Natural killer cell (primary cell): Measurements from ENCODE around the gene SMAD7. TPM values are rescaled to one million over a fixed set of nuclear protein-coding genes. Genes with fewer than 3 reads are reported as not detected.
A peak's percentile ranks its signal among the peaks of the same experiment; 100 is the strongest.

Experiments used
- ATAC-seq, 3 donors: fragments of 150-1000 bp in 2 of 3; fragments of 200-7000 bp in 1 of 3; cut with Tn5 transposase; 1 replicate in 1 of 3; 2 replicates in 2 of 3; pipeline ENCODE4 v1.10.0; 2021; ENCODE audit warnings: mild to moderate bottlenecking in 2 of 3, moderate library complexity in 2 of 3
- DNase-seq, 2 donors: peaks; one replicate each; pipeline versions ENCODE4 v3.0.0 to v3.0.0-alpha.2; 2013 to 2021; ENCODE audit warnings: mixed read lengths in 1 of 2
- H3K27ac ChIP-seq: one replicate; pipeline ENCODE4 v1.5.1; 2013; ENCODE audit warnings: mild to moderate bottlenecking, low read length
- H3K27me3 ChIP-seq: one replicate; pipeline ENCODE4 v1.6.1; 2013; ENCODE audit warnings: low read length; ENCODE audit not compliant: control insufficient read depth, insufficient read depth
- H3K36me3 ChIP-seq: one replicate; pipeline ENCODE4 v1.6.1; 2013; ENCODE audit warnings: low read length; ENCODE audit not compliant: control insufficient read depth, insufficient read depth
- H3K4me1 ChIP-seq: one replicate; pipeline ENCODE4 v1.6.1; 2013; ENCODE audit warnings: low read length; ENCODE audit not compliant: control insufficient read depth, insufficient read depth
- H3K4me3 ChIP-seq: one replicate; pipeline ENCODE4 v1.5.1; 2013; ENCODE audit warnings: low read length
- H3K9me3 ChIP-seq: one replicate; pipeline ENCODE4 v1.6.1; 2013; ENCODE audit warnings: low read length; ENCODE audit not compliant: control insufficient read depth, insufficient read depth
- H3K27ac Mint-ChIP-seq, 2 donors: one replicate each; pipeline ENCODE4 v1.8.0; 2022; ENCODE audit warnings: mild to moderate bottlenecking in 2 of 2, mixed read lengths in 2 of 2, moderate library complexity in 1 of 2
- H3K27me3 Mint-ChIP-seq, 2 donors: one replicate each; pipeline ENCODE4 v1.8.0; 2022; ENCODE audit warnings: low read depth in 2 of 2, mixed read lengths in 2 of 2
- H3K36me3 Mint-ChIP-seq: one replicate; pipeline ENCODE4 v1.8.0; 2022; ENCODE audit warnings: mixed read lengths
- H3K4me1 Mint-ChIP-seq, 2 donors: one replicate each; pipeline ENCODE4 v1.8.0; 2022; ENCODE audit warnings: mixed read lengths in 2 of 2
- H3K4me3 Mint-ChIP-seq: one replicate; pipeline ENCODE4 v1.8.0; 2022; ENCODE audit warnings: mild to moderate bottlenecking, moderate library complexity, mixed read lengths
- H3K9me3 Mint-ChIP-seq, 2 donors: one replicate each; pipeline ENCODE4 v1.8.0; 2022; ENCODE audit warnings: mixed read lengths in 2 of 2
- CTCF ChIP-seq: fragments of 200-600 bp; IDR thresholded peaks from one replicate; pipeline ENCODE4 v1.8.0; 2022; ENCODE audit warnings: antibody characterized with exemption
- WGBS: methylation state at CpG from one replicate; pipeline ENCODE4 v1.1.7; 2013; ENCODE audit warnings: missing lambda C conversion rate; ENCODE audit not compliant: insufficient coverage; 5-methylcytosine and 5-hydroxymethylcytosine counted together
- intact Hi-C: fragments of 100-400 bp; cut with micrococcal nuclease; formaldehyde crosslinking; loops from one replicate; pipeline ENCODE4 v1.14.2; 2022
- total RNA-seq, 4 donors: library from RNA; stranded (reverse); fragments of 120-200 nt in 1 of 4; gene quantifications; one replicate each; pipeline versions ENCODE4 v1.2.3 to v1.2.4, GENCODE V29; 2013 to 2022

The SMAD7 gene
- total RNA-seq, 3 donors from 2014 or later (not counting 1 experiment from before 2014, with no cell fraction given) = 127 to 204 (median 182) TPM

- H3K27ac Mint-ChIP-seq = peak overlapping the region in 1 of 2 donors; percentile 58
- Histone ChIP-seq H3K4me1 (peaks cover 21% of the 10 kb centered on the region), H3K4me3 (no peak overlapping the region), H3K27ac (no peak overlapping the region), H3K9me3 (no peaks in the 10 kb centered on the region), H3K36me3 (no peaks in the 10 kb centered on the region), H3K27me3 (no peaks in the 10 kb centered on the region)
- 83% methylated on average over 14 of the region's 15 CpGs for WGBS
- H3K4me1 Mint-ChIP-seq = peaks cover 8 to 18% of the 10 kb centered on the region in 2 donors
- DNase-seq (no peak), ATAC-seq (peak in 2 of 3 donors; percentile 45 to 62)
- intact Hi-C loops = no loop called here
- H3K9me3 Mint-ChIP-seq = no peaks in the 10 kb centered on the region
- no peak overlapping the region for H3K4me3 Mint-ChIP-seq
- peaks cover 0 to 13% of the 10 kb centered on the region in 2 donors for H3K27me3 Mint-ChIP-seq
- no peak for TF ChIP-seq CTCF
- no peaks in the 10 kb centered on the region for H3K36me3 Mint-ChIP-seq
These were observed 39.9 kb upstream of the SMAD7 start for GRCh38 chr18:48990481-48991318.

DNA sequence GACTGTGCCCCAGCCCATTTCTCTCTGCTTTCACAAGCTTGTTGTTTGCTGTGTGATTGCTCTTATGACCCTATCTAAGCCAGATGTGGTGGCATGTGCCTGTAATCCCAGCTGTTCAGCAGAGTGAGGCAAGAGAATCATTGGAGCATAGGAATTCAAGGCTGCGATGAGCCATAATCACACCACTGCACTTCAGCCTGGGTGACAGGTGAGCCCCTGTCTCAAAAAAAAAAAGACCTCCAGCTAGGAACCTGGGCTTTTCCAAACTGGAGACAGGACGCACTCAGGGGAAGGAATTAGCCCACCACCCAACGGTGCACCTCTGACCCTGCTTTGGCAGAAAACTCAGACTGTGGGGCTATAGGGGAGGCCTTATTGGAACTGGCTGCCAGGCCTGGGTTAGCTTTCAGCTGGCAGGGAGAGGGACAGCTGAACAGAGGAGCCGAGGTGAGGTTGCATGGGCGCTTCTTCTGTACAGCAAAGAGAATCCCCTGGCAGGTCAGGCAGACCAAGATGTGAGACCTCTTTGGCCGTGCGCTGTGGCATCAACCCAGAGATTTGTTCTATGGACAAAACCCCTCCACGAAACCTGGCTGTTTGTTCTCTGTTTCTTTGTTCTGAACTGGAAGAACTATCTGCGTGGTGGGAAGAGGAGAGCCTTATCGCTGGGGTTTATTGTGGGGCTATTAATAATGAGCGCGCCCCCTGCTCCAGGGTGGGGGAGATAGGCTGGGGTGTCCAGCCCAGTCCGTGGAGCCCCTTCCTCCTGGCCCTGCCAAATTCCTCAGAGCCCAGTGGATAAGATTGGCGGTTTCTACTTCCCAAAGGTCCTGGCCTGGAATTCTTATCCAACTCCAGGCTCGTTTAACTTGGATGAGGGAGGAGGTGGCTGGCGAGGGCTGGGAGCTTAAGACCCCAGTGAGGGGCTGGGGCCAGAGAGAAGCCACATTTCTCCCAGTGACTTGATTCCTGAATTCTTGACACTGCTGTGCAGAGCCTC is 38.8 kb upstream of the SMAD7 start:
- intact Hi-C loops = no loop called here
- no peak for TF ChIP-seq CTCF
- no peak overlapping the region for H3K4me3 ChIP-seq
- H3K27me3 ChIP-seq = no peaks in the 10 kb centered on the region
- Mint-ChIP-seq H3K4me3 (no peak overlapping the region), H3K27ac (no peak overlapping the region), H3K9me3 (no peaks in the 10 kb centered on the region), H3K27me3 (peaks cover 0 to 13% of the 10 kb centered on the region in 2 donors), H3K4me1 (peaks cover 8 to 18% of the 10 kb centered on the region in 2 donors), H3K36me3 (no peaks in the 10 kb centered on the region)
- no peaks in the 10 kb centered on the region for H3K9me3 ChIP-seq
- 89% methylated on average over 16 of the region's 16 CpGs for WGBS
- H3K36me3 ChIP-seq = no peaks in the 10 kb centered on the region
- H3K27ac ChIP-seq = no peak overlapping the region
- H3K4me1 ChIP-seq = peaks cover 21% of the 10 kb centered on the region
- ATAC-seq = no peak
- no peak for DNase-seq

DNA sequence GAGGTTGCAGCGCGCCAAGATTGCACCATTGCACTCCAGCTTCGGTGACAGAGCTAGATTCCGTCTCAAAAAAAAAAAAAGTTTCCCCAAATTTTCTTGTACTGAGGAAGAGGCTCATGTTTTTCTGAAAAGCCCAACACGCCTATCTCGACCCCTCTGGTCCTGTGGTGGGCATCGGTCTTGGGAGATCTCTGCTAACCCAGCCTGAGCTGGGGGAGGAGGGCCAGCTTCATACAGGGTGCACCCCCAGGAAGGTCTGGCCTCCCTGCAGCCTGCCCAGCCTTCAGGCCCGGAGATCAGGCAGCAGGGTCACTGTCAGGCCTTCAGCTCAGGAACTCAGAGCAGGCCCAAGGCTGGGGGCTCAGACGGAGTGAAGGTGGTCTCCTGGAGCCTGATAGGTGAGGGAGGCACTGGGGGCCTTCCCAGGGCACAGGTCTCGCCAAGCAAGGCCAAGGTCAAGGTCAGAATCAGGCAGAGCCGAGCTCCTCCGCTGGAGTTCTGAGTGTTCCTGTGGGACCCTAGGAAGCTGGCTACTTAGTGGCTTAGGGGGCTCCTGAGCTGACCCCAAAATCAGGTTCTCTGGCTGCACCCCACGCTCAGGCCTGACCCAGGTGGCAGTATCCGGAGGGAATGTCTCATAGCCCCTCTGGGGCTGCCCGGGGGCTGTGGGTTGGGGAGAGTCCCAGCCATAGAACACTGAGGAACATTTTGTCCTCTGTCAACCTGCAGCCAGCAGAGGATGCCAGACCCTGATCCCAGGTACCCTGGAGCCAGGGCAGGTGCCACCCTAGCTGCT is 37.9 kb upstream of the SMAD7 start:
- Mint-ChIP-seq H3K27ac (no peak overlapping the region), H3K27me3 (peaks cover 0 to 12% of the 10 kb centered on the region in 2 donors), H3K36me3 (no peaks in the 10 kb centered on the region), H3K4me1 (peaks cover 8 to 18% of the 10 kb centered on the region in 2 donors), H3K4me3 (no peak overlapping the region), H3K9me3 (no peaks in the 10 kb centered on the region)
- H3K9me3 ChIP-seq = no peaks in the 10 kb centered on the region
- no peaks in the 10 kb centered on the region for H3K27me3 ChIP-seq
- H3K4me3 ChIP-seq = no peak overlapping the region
- H3K4me1 ChIP-seq = peaks cover 21% of the 10 kb centered on the region
- no peak for TF ChIP-seq CTCF
- ATAC-seq (no peak), DNase-seq (no peak)
- intact Hi-C loops = no loop called here
- WGBS = 89% methylated on average over 15 of the region's 15 CpGs
- H3K36me3 ChIP-seq = no peaks in the 10 kb centered on the region
- no peak overlapping the region for H3K27ac ChIP-seq
